GM18951 (cell line): ENCODE data around the gene SVEP1.

Experiments used
- POLR2A ChIP-seq: IDR thresholded peaks from 4 replicates; pipeline ENCODE4 v1.6.1; 2011; ENCODE audit warnings: mild to moderate bottlenecking; ENCODE audit not compliant: insufficient read length, insufficient read depth; ENCODE audit errors: extremely low read depth
- in situ Hi-C: fragments of 300-500 bp; cut with MboI; formaldehyde crosslinking; loops from one replicate; pipeline ENCODE4 v1.12.0; 2022; ENCODE audit warnings: low sequenced_read_pairs, mixed read lengths, inconsistent platforms; ENCODE audit not compliant: unreplicated experiment

SVEP1 gene

GRCh38 chr9:110337727-110338126 is 241.8 kb downstream of the SVEP1 start, which contains the start of gene TXNDC8:
Gene TXNDC8, minus strand, starts transcription at chr9:110337863.
- no peak for TF ChIP-seq POLR2A
- in situ Hi-C loops, result no loop called here

- no peak for TF ChIP-seq POLR2A
- in situ Hi-C loops, result no loop called here
These were observed 243.2 kb downstream of the SVEP1 start for GRCh38 chr9:110336363-110336762.

- in situ Hi-C loops, result no loop called here
- no peak for TF ChIP-seq POLR2A
These were observed 244.7 kb downstream of the SVEP1 start for GRCh38 chr9:110334871-110335270.

- in situ Hi-C loops, result no loop called here
- no peak for TF ChIP-seq POLR2A
These were observed 245.4 kb downstream of the SVEP1 start for GRCh38 chr9:110334183-110334582.

GRCh38 chr9:110332766-110333165 is 246.8 kb downstream of the SVEP1 start:
- TF ChIP-seq POLR2A, result no peak
- in situ Hi-C loops, result no loop called here

- in situ Hi-C loops, result no loop called here
- no peak for TF ChIP-seq POLR2A
These were observed 248.9 kb downstream of the SVEP1 start for GRCh38 chr9:110330484-110331105.

- in situ Hi-C loops, result no loop called here
- no peak for TF ChIP-seq POLR2A
These were observed 249.8 kb downstream of the SVEP1 start for GRCh38 chr9:110329639-110330230.

- in situ Hi-C loops, result no loop called here
These were observed 250.8 kb downstream of the SVEP1 start for GRCh38 chr9:110328763-110329162.

GRCh38 chr9:110327716-110328115 is 251.8 kb downstream of the SVEP1 start:
- no peak for TF ChIP-seq POLR2A
- in situ Hi-C loops, result no loop called here

More at GRCh38 chr9:110328763-110329162, 250.8 kb downstream of the SVEP1 start:
- no peak for TF ChIP-seq POLR2A

GRCh38 chr9:110323818-110324217 is 255.7 kb downstream of the SVEP1 start:
- in situ Hi-C loops, result no loop called here
- TF ChIP-seq POLR2A, result no peak

GRCh38 chr9:110320651-110321445 is 258.7 kb downstream of the SVEP1 start:
- in situ Hi-C loops, result no loop called here
- no peak for TF ChIP-seq POLR2A

- in situ Hi-C loops, result no loop called here
- no peak for TF ChIP-seq POLR2A
These were observed 259.6 kb downstream of the SVEP1 start for GRCh38 chr9:110319781-110320492.

- in situ Hi-C loops, result no loop called here
- TF ChIP-seq POLR2A, result no peak
These were observed 261.6 kb downstream of the SVEP1 start for GRCh38 chr9:110317911-110318310.
